Measurements from ENCODE around the gene MCTP1. TPM values are rescaled to one million over a fixed set of nuclear protein-coding genes. Genes with fewer than 3 reads are reported as not detected.
"Not testable (repeated sequence)": the region's sequence is repeated elsewhere in the genome, so short reads cannot be mapped to it uniquely, and the experiment has no call there.

Gene MCTP1
- total RNA-seq, 1 experiment from 2014 or later: 25.8 TPM

GRCh38 chr5:94830520-94830919 lies 454.4 kb downstream of the MCTP1 start:
- no peaks in the 10 kb centered on the region for H3K36me3 ChIP-seq (ENCODE audit: insufficient read depth, low read length, poor library complexity, severe bottlenecking)
- CTCF ChIA-PET: no interaction called here
- intact Hi-C loops (cut with micrococcal nuclease; ENCODE audit: unreplicated experiment): loop anchor here (2.0 kb wide), 1 partner anchor 78 kb away; no protein-coding TSS in a partner anchor
- H3K27ac ChIP-seq (ENCODE audit: low read depth, low read length, poor library complexity, severe bottlenecking): no peak overlapping the region
- no peaks in the 10 kb centered on the region for H3K9me3 ChIP-seq (ENCODE audit: low read depth, low read length, poor library complexity, severe bottlenecking)
- H3K4me1 ChIP-seq (ENCODE audit: insufficient read depth, low read length, poor library complexity, severe bottlenecking): no peaks in the 10 kb centered on the region
- POLR2A ChIA-PET (ENCODE audit: low non-redundant PET): no interaction called here
- no peaks in the 10 kb centered on the region for H3K27me3 ChIP-seq (replicated peaks; ENCODE audit: insufficient read depth, low read depth, low read length, poor library complexity)
- no TSS peak for BruUV-seq (replicated peaks)
- H3K4me3 ChIP-seq (ENCODE audit: low read depth, low read length, poor library complexity, severe bottlenecking): no peak overlapping the region
- TF ChIP-seq EZH2 (IDR thresholded peaks at IDR 0.05; ENCODE audit: borderline replicate concordance, low read depth, low read length, poor library complexity, severe bottlenecking) (no peak), CTCF (conservative IDR thresholded peaks at IDR 0.05; ENCODE audit: low read depth, low read length) (peak; percentile 70)
- DNase-seq (ENCODE audit: low spot score): peak; percentile 44

DNA sequence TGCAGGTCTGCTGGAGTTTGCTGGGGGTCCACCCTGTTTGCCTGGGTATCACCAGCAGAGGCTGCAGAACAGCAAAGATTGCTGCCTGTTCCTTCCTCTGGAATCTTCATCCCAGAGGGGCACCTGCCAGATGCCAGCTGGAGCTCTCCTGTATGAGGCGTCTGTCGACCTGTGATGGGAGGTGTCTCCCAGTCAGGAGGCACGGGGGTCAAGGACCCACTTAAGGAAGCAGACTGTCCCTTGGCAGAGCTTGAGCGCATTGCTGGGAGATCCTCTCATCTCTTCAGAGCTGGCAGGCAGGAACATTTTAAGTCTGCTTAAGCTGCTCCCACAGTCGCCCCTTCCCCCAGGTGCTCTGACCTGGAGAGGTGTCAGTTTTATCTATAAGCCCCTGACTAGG lies 456.7 kb downstream of the MCTP1 start:
- not testable (repeated sequence) for BruUV-seq (replicated peaks)

GRCh38 chr5:94820488-94820887 lies 464.4 kb downstream of the MCTP1 start:
- Histone ChIP-seq H3K4me3 (ENCODE audit: low read depth, low read length, poor library complexity, severe bottlenecking) (no peak overlapping the region), H3K4me1 (ENCODE audit: insufficient read depth, low read length, poor library complexity, severe bottlenecking) (no peaks in the 10 kb centered on the region), H3K9me3 (ENCODE audit: low read depth, low read length, poor library complexity, severe bottlenecking) (no peaks in the 10 kb centered on the region), H3K27me3 (replicated peaks; ENCODE audit: insufficient read depth, low read depth, low read length, poor library complexity) (no peaks in the 10 kb centered on the region), H3K36me3 (ENCODE audit: insufficient read depth, low read length, poor library complexity, severe bottlenecking) (no peaks in the 10 kb centered on the region), H3K27ac (ENCODE audit: low read depth, low read length, poor library complexity, severe bottlenecking) (no peak overlapping the region)
- POLR2A ChIA-PET (ENCODE audit: low non-redundant PET): no interaction called here
- CTCF ChIA-PET: no interaction called here
- intact Hi-C loops (cut with micrococcal nuclease; ENCODE audit: unreplicated experiment): no loop called here
- DNase-seq (ENCODE audit: low spot score): no peak
- no TSS peak for BruUV-seq (replicated peaks)
- TF ChIP-seq CTCF (conservative IDR thresholded peaks at IDR 0.05; ENCODE audit: low read depth, low read length): no peak
- TF ChIP-seq EZH2 (IDR thresholded peaks at IDR 0.05; ENCODE audit: borderline replicate concordance, low read depth, low read length, poor library complexity, severe bottlenecking): no peak

More for the DNA sequence above, 456.7 kb downstream of the MCTP1 start:
- H3K4me3 ChIP-seq (ENCODE audit: low read depth, low read length, poor library complexity, severe bottlenecking); POLR2A ChIA-PET (ENCODE audit: low non-redundant PET); H3K4me1 ChIP-seq (ENCODE audit: insufficient read depth, low read length, poor library complexity, severe bottlenecking); H3K27me3 ChIP-seq (replicated peaks; ENCODE audit: insufficient read depth, low read depth, low read length, poor library complexity); H3K36me3 ChIP-seq (ENCODE audit: insufficient read depth, low read length, poor library complexity, severe bottlenecking); H3K9me3 ChIP-seq (ENCODE audit: low read depth, low read length, poor library complexity, severe bottlenecking); DNase-seq (ENCODE audit: low spot score); intact Hi-C loops (cut with micrococcal nuclease; ENCODE audit: unreplicated experiment); CTCF ChIA-PET; H3K27ac ChIP-seq (ENCODE audit: low read depth, low read length, poor library complexity, severe bottlenecking): not testable (repeated sequence)

- Histone ChIP-seq H3K27me3 (replicated peaks; ENCODE audit: insufficient read depth, low read depth, low read length, poor library complexity) (no peaks in the 10 kb centered on the region), H3K4me1 (ENCODE audit: insufficient read depth, low read length, poor library complexity, severe bottlenecking) (no peaks in the 10 kb centered on the region), H3K9me3 (ENCODE audit: low read depth, low read length, poor library complexity, severe bottlenecking) (no peaks in the 10 kb centered on the region), H3K4me3 (ENCODE audit: low read depth, low read length, poor library complexity, severe bottlenecking) (no peak overlapping the region), H3K36me3 (ENCODE audit: insufficient read depth, low read length, poor library complexity, severe bottlenecking) (no peaks in the 10 kb centered on the region), H3K27ac (ENCODE audit: low read depth, low read length, poor library complexity, severe bottlenecking) (no peak overlapping the region)
- POLR2A ChIA-PET (ENCODE audit: low non-redundant PET): no interaction called here
- CTCF ChIA-PET: no interaction called here
- no peak for DNase-seq (ENCODE audit: low spot score)
- no TSS peak for BruUV-seq (replicated peaks)
- intact Hi-C loops (cut with micrococcal nuclease; ENCODE audit: unreplicated experiment): no loop called here
- no peak for TF ChIP-seq CTCF (conservative IDR thresholded peaks at IDR 0.05; ENCODE audit: low read depth, low read length)
- no peak for TF ChIP-seq EZH2 (IDR thresholded peaks at IDR 0.05; ENCODE audit: borderline replicate concordance, low read depth, low read length, poor library complexity, severe bottlenecking)
These were observed 466.0 kb downstream of the MCTP1 start for GRCh38 chr5:94818904-94819303.
